Stomach (tissue), 4 donors: ENCODE measurements around the gene PLIN5.

Experiments
- CTCF ChIP-seq, 7 experiments: fragments of 450-650 bp in 4 of 7; fragments of 200-600 bp in 3 of 7; sonication (generic) in 3 of 7; IDR thresholded peaks; one replicate each; pipeline ENCODE4 v1.5.1; 2016 to 2019; ENCODE audit warnings: antibody characterized with exemption in 7 of 7, control low read depth in 2 of 7, mild to moderate bottlenecking in 1 of 7
- POLR2AphosphoS5 ChIP-seq, 3 donors: sonication (generic); formaldehyde crosslinking; IDR thresholded peaks; one replicate each; pipeline ENCODE4 v1.6.1; 2016; ENCODE audit warnings: antibody characterized with exemption in 3 of 3

GRCh38 chr19:4473011-4473762, 61.8 kb downstream of the PLIN5 start:
- TF ChIP-seq CTCF (IDR thresholded peaks at IDR 0.05) (no peak), POLR2AphosphoS5 (IDR thresholded peaks at IDR 0.05) (no peak)
